A549 (cell line): ENCODE measurements around the gene MSTN.

Source experiments
- CHD2 ChIP-seq: fragments of 150-350 bp; IDR thresholded peaks from 2 replicates; pipeline ENCODE4 v1.6.1; 2014; ENCODE audit warnings: low read length; ENCODE audit not compliant: partially characterized antibody
- EP300 ChIP-seq, 2 experiments: fragments of >200 bp; sonication (Bioruptor Twin); formaldehyde crosslinking; IDR thresholded peaks; 2 replicates in 1 of 2; 3 replicates in 1 of 2; pipeline ENCODE4 v1.6.1; 2016 to 2017
- KDM1A ChIP-seq: fragments of 200-600 bp; sonication (generic); IDR thresholded peaks from 2 replicates; pipeline ENCODE4 v1.6.1; 2016; ENCODE audit warnings: low read depth, mild to moderate bottlenecking
- PHF8 ChIP-seq: fragments of 200-600 bp; sonication (generic); IDR thresholded peaks from 2 replicates; pipeline ENCODE4 v1.6.1; 2016; ENCODE audit warnings: low read depth, mild to moderate bottlenecking, antibody characterized with exemption, moderate library complexity, borderline replicate concordance
- RFX5 ChIP-seq: fragments of 450-650 bp; IDR thresholded peaks from 2 replicates; pipeline ENCODE4 v1.7.1; 2014; ENCODE audit warnings: antibody characterized with exemption, mild to moderate bottlenecking, moderate library complexity
- RNF2 ChIP-seq: fragments of 200-600 bp; sonication (generic); IDR thresholded peaks from 2 replicates; pipeline ENCODE4 v1.6.1; 2016; ENCODE audit warnings: low read depth, mild to moderate bottlenecking, antibody characterized with exemption, moderate library complexity, borderline replicate concordance
- TF ChIP-seq, protein P1 (sequence below): fragments of 150-350 bp; IDR thresholded peaks from 2 replicates; pipeline ENCODE4 v1.6.1; 2014; ENCODE audit warnings: low read depth, mild to moderate bottlenecking, low read length
- TF ChIP-seq, protein P2 (sequence below): fragments of >200 bp; sonication (Bioruptor Twin); formaldehyde crosslinking; IDR thresholded peaks from 3 replicates; pipeline ENCODE4 v1.5.1; 2016
- TF ChIP-seq, protein P3 (sequence below): fragments of 250-450 bp; sonication (Bioruptor Pico); IDR thresholded peaks from 2 replicates; pipeline ENCODE4 v1.5.0; 2021; ENCODE audit warnings: mild to moderate bottlenecking, moderate library complexity, borderline replicate concordance

DNA sequence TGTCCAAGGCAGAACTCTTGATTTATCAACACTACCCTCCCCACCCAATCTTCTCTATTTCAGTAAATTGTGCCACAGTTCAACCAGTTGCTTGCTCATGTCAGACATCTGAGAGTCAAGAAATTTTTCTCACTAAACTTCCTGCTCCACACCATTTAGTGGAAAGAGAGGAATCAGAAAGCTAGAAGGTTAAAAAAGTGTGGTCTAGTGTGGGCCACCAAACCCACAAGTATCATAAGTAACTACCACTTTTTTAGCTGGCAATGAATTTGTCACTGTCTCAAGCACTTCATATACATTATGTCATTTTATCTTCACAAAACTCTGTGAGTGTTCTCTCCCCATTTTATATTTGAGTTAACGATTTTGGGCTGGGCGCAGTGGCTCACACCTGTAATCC is 16.6 kb upstream of the MSTN start:
- TF ChIP-seq, protein P1, sequence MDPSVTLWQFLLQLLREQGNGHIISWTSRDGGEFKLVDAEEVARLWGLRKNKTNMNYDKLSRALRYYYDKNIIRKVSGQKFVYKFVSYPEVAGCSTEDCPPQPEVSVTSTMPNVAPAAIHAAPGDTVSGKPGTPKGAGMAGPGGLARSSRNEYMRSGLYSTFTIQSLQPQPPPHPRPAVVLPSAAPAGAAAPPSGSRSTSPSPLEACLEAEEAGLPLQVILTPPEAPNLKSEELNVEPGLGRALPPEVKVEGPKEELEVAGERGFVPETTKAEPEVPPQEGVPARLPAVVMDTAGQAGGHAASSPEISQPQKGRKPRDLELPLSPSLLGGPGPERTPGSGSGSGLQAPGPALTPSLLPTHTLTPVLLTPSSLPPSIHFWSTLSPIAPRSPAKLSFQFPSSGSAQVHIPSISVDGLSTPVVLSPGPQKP: no peak
- TF ChIP-seq, protein P2, sequence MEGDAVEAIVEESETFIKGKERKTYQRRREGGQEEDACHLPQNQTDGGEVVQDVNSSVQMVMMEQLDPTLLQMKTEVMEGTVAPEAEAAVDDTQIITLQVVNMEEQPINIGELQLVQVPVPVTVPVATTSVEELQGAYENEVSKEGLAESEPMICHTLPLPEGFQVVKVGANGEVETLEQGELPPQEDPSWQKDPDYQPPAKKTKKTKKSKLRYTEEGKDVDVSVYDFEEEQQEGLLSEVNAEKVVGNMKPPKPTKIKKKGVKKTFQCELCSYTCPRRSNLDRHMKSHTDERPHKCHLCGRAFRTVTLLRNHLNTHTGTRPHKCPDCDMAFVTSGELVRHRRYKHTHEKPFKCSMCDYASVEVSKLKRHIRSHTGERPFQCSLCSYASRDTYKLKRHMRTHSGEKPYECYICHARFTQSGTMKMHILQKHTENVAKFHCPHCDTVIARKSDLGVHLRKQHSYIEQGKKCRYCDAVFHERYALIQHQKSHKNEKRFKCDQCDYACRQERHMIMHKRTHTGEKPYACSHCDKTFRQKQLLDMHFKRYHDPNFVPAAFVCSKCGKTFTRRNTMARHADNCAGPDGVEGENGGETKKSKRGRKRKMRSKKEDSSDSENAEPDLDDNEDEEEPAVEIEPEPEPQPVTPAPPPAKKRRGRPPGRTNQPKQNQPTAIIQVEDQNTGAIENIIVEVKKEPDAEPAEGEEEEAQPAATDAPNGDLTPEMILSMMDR: no peak
- TF ChIP-seq EP300 (IDR thresholded peaks at IDR 0.05) (no peak), RFX5 (no peak), CHD2 (no peak), KDM1A (no peak), PHF8 (no peak), RNF2 (no peak)
- TF ChIP-seq, protein P3, sequence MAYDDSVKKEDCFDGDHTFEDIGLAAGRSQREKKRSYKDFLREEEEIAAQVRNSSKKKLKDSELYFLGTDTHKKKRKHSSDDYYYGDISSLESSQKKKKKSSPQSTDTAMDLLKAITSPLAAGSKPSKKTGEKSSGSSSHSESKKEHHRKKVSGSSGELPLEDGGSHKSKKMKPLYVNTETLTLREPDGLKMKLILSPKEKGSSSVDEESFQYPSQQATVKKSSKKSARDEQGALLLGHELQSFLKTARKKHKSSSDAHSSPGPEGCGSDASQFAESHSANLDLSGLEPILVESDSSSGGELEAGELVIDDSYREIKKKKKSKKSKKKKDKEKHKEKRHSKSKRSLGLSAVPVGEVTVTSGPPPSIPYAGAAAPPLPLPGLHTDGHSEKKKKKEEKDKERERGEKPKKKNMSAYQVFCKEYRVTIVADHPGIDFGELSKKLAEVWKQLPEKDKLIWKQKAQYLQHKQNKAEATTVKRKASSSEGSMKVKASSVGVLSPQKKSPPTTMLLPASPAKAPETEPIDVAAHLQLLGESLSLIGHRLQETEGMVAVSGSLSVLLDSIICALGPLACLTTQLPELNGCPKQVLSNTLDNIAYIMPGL: no peak
